NCI-H187 (cell line): ENCODE data around the gene PHTF2.
"Not testable (repeated sequence)": the region's sequence is repeated elsewhere in the genome, so short reads cannot be mapped to it uniquely, and the experiment has no call there.

Experiments
- DNase-seq, 2 experiments: peaks; one replicate each; lab custom pipeline; 2025; lab: John Stamatoyannopoulos, UW

Gene PHTF2

DNA sequence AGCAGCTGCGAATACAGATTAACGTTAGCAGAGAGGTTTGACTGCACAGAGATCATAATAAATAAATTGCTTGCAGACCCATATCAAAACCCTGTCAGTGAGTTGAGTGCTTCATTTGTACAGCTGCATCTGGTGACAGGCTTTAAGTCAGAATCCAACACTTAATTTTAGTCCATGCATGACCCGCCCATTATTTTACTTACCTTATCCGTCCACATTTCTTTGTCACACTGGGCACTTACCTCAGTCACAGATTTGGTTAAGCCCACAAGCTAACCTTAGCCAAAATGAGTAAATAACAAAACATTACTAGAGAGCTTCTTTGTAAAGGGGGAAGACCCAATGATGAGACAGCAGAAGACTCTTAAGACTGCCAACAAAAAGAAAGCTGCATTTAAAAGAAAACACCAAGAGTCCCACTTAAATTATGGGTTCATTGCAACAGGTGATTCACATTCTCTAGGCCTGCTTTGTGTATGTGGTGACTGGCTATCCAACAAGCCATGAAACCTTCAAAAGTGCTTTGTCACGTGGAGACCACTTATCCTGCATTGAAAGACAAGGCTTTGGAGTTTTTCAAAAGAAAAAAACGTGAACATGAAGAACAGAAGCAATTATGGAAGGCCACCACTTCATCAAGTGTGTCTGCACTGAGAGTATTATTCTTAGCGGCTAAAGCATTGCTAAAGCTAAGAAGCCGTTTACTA lies 32.2 kb downstream of the PHTF2 start:
- peak; percentile 84 to 85 for DNase-seq

DNA sequence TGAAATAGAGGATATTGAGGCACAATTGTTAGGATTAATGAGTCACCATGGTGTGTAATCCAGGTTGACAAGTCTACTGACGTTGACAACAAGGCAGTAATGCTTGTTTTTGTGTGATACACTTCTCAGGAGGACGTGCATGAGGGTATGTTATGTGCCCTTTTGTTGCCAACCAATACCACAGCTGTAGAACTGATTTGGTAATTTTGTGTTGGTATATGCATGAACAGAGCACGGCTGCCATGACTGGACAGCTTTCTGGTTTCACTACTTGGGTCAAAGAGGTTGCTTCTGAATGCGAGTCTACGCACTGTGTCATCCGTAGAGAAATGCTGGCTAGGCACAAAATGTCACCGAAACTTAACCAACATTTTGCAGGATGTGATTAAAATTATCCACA lies 32.9 kb downstream of the PHTF2 start:
- DNase-seq = no peak

DNA sequence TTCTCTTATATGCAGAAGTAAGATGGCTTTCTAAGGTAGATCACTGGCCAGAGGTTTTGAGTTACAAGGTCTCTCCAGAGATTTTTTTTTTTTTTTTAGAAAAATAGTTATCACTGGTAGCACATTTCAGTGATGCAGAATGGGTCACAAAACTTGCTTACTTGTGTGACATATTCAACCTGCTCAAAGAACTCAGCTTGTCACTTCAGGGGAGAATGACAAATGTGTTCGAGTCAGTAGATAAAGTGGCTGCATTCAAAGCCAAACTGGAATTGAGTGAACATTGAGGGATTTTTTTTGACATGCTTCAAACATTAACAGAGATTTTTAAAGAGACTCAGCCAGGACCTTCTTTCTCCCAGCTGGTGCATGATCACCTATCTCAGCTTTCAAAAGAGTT lies 33.4 kb downstream of the PHTF2 start:
- no peak for DNase-seq

DNA sequence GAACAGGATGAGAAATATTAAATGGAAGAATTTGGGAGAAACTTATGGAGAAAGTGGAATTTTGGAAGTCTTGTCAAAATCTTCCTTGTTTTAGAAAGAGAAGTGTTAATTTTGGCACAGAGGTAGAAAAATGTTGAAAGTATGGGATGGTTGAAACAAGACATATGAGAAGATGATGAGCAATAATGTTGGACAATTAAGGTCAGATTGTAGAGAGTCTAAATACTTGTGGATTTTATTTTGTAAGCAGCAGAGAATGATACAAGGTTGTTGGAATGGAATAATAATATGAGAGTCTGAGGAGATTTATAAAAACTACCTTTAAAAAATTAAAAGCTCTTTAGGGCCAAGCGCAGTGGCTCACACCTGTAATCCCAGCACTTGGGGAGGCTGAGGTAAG lies 34.6 kb downstream of the PHTF2 start:
- DNase-seq = no peak

DNA sequence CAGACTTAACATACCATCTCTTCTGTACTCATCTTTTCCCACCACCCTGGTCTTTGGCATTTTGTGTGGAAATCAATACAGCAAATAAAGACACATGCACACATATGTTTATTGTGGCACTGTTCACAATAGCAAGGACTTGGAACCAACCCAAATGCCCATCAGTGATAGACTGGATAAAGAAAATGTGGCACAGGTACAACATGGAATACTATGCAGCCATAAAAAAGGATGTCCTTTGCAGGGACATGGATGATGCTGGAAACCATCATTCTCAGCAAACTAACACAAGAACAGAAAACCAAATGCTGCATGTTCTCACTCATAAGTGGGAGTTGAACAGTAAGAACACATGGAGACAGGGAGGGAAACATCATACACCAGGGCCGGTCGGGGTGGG lies 37.9 kb downstream of the PHTF2 start:
- not testable (repeated sequence) for DNase-seq

DNA sequence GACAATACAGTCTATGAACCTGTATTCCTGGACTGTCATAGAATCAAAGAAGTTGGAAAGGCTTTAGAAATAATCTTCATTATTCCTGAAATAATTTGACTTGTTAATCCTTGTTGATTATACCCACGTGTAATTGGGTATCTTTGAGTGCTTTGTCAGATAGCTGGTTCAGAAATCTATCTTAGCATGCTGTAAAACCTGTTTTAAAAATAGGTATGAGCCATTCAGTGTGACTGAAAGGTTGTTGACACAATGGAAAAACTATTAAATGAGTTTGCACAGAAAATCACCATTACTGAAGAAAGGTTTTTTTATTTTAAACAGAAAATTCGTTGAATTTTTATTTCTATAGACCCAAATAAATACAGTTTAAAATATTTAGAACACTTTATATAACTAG lies 38.7 kb downstream of the PHTF2 start:
- DNase-seq = no peak

DNA sequence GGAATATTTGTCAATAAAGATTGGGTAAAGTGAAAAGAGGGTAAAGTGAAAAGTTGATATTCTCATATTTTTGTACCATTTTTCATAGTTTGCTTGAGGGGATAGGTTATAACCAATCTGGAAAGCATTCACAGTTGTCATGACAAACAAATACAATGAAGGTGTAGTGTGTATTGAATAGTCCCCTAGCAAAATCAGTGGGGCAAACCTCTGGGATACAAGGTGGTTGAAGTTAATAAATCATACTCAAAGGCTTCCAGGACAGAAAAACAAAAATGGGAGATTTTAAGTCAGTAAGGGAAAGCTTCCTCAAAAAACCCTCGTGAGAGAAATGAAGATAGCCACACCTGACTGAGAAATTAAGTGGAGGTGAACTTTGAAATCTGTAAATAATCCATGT lies 39.4 kb downstream of the PHTF2 start:
- DNase-seq = no peak

DNA sequence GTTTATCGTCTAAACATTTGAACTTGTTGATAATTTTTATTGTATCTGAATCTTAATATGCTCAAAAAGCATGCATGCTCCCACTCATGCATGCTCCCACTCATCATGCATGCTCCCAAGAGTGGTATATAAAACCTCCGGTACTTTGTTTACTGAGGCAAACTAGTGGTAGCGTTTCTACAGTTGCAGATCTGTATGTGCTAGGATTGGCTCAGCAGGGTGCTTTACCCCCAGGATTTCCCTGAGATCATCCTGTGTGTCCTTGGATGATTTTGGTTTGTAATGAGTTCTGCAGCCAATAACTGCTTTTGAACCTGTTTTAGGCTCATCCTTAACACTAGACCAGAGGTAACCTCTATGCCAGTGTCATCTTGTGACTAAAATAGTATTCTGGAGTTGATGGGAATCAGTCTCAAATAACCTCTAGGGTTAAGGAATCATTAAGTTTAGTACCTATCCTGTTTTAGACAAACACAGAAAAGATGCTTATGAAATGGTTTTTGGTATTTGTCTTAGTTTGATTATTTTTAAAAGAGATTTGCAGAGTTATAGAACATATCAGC lies 40.4 kb downstream of the PHTF2 start:
- DNase-seq = peak in 1 of 2 experiments; percentile 19

DNA sequence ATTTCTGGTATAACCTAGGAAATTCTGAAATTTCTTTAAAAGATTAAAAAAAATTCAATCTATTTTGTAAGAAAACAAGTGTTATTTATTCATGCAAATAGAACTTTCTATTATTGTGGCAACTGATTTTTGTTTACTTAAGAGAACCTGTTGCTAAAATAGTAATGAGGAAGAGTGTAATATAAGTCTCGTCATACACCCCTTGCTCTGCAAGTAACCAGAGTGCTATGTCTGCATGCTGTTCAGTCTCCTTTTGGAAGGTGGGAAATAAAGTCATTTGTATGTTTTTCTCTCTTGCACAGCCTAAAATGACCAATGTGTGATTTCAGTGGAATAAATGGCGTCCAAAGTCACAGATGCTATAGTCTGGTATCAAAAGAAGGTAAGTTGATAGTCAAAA lies 41.3 kb downstream of the PHTF2 start:
- no peak for DNase-seq

DNA sequence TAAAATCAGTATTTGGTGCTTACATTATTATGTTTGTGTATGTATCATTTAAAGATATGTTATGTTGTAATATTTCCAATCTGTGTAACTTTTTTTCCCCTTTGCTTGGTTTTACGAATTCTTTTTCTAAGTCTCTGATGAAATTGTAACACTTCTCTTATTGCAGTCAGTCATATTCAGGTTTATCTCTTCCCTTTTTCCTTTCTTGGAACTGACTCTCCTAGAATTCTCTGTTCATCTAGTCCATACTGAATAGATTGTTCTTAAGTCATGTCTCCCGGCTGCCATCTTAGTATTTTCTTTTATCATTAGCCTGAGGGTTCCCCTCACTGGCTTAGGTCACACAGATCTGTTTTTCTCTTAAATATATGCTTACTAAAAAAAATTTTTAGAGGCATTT lies 44.6 kb downstream of the PHTF2 start:
- no peak for DNase-seq

DNA sequence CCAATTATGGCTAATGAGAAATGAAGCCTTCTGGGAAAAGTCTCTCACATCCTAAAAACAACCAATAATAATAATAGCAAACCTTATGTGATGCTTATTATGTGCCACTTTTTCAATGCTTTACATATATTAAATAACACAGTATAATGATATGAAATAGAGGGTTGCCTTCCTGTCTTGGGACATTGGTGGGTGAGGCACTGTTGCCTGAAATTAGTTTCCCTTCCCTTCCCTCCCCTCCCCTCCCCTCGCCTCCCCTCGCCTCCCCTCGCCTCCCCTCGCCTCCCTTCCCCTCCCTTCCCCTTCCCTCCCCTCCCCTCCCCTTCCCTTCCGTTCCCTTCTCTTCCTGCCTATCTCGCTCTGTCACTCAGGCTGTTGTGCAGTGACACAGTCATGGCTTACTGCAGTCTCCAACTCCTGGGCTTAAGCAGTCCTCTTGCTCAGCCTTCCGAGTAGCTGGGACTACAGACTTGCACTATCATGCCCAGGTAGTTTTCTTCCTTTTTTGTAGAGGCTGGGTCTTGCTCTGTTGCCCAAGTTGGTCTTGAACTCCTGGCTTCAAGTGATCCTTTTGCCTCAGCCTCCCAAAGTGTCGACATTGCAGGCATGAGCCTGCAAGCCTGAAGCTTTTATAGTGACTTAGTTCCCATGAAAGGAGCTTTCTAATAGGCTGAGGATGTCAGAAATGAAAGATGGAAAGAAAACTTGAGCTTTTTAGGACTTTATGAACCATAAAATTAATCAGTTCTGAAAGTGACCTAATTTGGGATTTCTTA lies 47.9 kb downstream of the PHTF2 start:
- no peak for DNase-seq

DNA sequence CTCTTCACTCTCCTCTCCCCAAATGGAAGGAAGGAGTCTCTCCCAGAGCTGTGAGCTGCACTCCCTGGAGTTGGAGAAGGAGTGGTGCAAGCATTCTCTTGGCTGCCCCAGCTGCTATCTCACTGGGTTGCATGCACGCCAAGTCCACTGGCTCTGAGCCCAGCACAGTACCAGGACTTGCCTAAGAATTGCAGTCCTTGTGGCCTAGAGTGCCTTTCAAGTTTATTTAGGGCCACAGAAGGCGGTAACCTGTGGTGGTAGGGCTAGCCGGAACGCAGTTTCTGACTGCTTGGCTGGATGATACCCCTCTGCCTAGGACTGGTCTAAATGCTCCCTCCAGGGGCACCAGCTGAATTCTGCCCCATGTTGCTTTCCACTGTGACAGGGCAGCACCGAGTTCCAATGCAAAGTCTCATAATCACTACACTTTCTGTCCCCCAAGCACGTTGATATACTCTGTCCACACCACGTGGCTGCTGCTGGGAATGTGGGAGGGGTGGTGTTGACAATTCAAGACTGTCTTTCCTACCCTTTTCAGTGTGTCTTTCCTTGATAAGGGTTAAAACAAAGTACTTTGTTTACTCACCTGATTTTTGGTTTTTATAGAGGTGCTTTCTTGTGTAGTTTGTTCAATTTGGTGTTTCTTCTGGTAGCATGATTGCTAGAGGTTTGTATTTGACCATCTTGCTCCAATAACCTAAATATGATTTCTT lies 57.0 kb downstream of the PHTF2 start:
- DNase-seq = no peak

DNA sequence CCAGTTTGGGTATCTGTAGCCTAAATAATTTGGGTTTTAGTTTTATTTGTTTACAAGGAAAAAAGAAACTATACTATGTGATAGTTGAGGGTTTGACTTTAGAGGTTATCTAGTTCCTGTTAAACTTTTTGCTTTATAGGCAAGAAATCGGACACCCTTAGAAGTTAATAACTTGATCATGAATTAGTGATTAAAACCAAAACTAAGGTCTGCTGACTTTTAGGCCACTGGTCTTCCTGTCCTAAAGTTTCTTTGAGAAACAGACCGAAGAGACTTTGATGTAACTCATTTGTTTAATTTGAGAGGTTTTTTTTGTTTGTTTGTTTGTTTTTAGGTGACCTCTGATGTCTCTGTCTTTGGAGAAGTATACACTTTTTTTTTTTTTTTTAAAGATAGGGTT lies 59.7 kb downstream of the PHTF2 start:
- no peak for DNase-seq

DNA sequence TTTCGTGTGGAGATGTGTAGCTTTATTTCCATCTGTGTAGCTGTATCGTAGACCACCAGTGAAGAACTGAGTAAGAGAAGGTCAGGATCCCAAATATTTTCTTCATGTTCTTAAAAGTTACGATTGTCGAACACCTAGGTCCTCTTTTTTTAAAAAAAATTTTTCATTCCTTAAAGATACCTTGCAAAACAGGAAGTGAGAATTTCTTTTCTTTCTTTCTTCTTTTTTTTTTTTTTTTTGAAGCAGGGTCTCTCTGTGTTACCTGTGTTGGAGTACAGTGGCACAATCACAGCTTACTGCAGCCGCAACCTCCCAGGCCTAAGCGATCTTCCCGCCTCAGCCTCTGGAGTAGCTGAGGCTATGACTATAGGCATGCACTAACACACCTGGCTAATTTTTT lies 60.8 kb downstream of the PHTF2 start:
- DNase-seq = no peak

DNA sequence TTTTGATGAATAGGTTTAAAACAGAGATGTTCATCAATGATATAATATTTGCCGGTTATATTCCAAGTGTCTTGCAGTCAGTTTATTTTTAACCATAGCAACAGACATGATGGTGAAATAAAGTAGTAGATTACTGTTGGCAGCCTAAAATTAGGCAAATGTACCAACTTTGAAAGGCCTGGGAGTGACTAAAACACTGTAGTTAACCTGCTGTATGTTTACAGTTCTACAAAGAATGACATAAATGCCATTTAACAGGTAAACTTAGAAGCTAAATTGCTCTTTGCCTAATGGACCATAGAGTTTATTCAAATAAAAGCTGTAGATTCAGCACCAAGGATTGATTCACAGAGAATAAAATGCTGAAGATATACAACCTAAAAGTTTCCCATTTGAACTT lies 64.1 kb downstream of the PHTF2 start:
- no peak for DNase-seq

DNA sequence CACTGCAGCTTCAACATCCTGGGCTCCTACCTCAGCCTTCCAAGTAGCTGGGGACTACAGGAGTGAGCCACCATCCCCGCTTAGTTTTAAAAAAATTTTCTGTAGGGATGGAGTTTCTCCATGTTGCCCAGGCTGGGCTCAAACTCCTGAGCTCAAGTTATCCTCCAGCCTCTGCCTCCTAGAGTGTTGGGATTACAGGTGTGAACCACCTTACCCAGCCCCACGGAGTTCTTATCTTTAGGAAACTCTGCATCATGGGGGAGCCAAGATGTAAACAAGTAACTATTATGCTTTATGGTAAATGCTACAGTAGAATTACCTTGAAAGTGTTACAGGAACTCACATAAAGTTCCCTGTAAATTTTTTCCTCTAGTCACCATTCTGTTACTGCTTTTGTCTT lies 65.3 kb downstream of the PHTF2 start:
- DNase-seq = no peak

DNA sequence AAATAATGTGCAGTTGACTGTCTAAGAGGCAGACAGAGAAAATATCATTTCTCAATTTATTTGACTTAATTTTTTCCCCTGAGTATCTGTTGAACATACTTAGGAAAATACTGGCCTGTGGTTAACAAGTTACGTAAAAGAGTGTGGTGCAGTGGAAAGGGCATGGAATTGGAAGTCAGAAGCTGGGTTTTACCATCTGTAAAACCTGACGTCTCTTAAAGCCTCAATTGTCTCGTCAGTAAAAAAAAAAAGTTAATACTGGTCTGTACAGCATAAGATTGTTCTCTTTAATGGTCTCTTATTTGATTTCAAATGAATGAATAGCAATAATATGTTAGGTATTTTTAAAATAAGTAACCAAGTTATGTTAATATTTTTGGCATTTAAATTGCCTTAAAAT lies 67.8 kb downstream of the PHTF2 start:
- DNase-seq = no peak

DNA sequence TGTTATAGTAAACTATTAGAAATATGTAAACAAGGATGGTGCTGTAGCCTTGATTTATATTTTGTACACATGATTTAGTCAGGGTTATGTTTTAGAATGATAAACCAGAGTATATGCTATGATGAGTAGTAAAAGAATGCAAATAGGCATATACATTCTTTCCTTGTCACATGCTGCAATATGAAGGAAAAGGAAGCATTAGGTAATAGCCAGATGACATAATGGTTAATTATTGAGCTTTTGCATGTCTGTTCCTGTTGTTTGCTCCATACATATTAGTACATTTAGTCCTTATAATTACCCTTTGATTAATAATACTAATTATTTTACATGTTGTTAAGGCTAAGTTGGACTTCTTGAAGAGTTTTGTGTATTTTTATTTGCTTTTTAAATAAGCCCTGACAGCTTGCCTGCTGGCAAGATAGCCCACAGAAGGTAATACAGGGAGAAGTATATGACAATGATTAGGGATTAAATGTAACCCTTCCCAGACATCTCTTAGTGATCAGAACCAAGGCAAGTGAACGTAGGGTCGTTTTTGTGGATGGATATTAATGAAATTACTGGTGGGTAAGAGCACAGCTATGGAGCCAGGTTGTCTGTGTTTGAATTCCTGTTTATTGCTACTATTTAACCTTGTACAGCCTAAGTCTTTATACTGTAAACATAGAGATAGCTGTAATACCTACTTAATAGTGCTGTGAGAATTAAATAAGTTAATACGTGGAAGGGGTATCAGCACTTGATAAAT lies 68.4 kb downstream of the PHTF2 start:
- no peak for DNase-seq

DNA sequence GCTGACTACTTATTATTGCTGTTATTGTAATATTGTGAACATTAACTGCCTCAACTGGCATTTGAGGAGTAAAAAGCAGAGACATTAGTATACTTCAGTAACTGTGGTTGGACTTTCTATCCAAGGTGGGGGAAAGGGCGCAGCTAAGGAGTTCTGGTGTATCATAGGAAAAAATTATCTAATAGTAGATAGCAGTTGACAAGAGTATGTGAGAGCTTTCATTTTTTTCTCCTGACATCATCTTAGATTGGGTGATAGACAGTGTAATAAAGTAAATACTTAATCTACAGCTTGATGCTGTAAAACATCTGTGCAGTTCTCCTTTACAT lies 68.9 kb downstream of the PHTF2 start:
- DNase-seq = no peak

DNA sequence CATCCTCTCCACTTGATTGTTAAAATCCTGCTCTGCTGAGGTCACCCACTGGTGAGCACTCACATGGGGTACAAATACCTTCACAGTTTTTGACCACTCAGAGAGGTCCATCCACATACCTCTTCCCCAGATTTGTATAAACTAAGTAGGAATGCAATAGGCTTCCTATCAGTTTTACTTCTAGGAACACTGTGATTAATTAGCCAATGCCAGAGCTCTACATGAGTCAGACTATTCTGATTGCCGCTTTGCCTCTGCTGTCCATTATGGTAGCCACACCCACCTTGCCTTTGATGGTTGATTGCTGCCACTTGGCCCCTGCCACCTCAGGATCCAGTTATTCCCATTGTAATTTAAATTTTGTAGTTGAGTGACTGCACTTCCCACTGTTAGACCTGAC lies 73.7 kb downstream of the PHTF2 start:
- not testable (repeated sequence) for DNase-seq

DNA sequence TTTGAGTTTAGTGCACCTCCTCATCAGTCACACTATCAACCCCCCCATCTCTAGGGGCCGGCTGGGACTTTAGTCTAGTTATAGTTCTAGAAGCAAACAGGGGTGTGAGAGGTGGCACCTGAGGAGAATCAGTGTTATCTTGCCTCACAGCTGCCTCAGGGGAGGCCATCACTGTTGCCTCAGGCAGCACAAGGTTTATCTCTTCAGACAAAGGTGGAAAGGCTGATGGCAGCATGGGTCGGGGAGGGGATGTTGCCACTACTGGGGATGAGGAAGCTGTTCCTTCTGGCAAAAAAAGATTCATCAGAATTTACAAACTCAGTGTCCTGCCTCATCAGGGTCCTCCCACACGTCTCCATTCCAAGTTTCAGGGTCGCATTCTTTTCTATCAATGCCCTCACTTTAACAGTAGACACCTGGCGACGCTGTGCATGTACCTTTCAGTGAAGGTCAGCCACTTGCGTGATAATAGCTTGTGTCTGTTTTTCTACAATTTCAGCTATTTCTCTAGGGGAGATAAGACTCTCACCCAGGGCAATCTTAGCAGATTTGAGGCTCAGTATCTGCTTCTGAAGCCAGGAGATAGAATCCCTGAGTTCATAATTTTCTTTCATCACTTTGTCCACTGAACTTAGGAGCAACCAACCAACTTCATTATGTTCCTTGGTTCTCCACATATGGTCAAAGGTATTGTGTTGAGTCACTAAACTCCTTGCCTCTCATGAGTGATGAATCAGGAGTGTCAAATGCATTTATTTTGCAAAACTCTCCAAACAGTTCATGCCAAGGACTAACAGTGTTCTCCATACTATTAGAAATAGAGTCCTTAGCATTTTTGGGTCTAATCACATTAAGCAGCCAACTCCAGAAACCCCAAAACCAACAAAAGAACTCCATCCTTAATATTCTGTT lies 75.1 kb downstream of the PHTF2 start:
- not testable (repeated sequence) for DNase-seq
